Islet precursor cell (in vitro differentiated cells): ENCODE data around the gene ST6GALNAC5.
"Not testable (repeated sequence)": the region's sequence is repeated elsewhere in the genome, so short reads cannot be mapped to it uniquely, and the experiment has no call there.

ENCODE experiments used
- DNase-seq: peaks from one replicate; pipeline ENCODE4 v3.0.0-alpha.2; 2018

Gene ST6GALNAC5

GRCh38 chr1:76867342-76868130 lies at the start of gene ST6GALNAC5:
TSS of gene ST6GALNAC5 (plus strand) at chr1:76867480.
- DNase-seq = peak; percentile 59

GRCh38 chr1:76820028-76820427 lies 47.3 kb upstream of the ST6GALNAC5 start:
- no peak for DNase-seq

GRCh38 chr1:76822961-76823360 lies 44.3 kb upstream of the ST6GALNAC5 start:
- not testable (repeated sequence) for DNase-seq

DNA sequence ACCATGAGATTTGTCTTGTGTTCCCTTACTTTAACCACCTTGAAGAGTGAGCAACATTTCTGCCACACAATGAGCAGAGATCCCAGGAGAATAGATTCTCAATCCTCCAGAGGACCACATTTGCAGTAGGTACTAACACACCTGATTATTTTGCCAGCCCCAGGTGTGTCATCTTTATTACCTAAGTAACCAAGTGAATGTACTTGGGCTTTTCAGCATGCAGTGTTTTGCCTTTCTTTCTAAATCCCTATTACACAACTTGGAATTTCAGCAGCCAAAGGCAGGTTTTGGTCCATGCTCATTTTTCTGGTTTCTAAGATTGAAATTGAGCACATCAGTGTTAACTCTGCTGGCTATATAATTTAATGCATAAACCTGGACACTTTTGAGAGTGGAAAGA lies 43.2 kb upstream of the ST6GALNAC5 start:
- DNase-seq = no peak

DNA sequence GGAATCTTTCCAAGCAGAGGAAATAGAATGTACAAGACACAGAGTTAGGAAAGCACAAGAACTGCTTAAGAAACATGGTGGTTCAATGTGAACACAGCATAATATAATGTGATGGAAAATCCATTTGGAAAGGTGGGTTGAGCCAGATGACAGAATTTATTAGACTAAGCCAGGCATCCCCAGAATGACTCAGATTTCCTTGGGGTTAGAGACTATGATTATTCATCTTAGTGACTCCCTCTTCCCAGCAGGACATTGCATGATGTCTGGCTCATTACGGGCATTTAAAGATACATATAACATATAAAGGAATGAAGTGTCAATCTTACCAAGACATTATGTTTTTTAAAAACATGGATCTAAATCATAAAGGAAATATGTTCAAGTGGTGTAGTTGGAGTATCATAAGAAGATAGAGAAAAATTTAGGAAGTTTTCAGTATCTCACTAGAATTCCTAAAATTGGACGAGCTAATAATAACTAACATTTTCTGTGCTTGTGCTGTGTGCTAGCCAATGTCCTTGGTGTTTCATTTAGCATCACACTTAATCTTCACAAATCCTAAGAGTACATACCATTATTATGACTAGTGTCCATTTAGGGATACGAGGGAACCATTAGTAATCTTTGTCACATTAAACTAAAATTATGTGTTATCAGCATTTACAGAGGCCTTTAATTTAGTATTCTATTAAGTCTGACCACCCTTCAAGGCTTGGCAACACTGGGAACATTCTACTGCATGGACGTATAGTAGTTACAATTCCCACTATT lies 41.0 kb upstream of the ST6GALNAC5 start:
- no peak for DNase-seq

- no peak for DNase-seq
These were observed 40.2 kb upstream of the ST6GALNAC5 start for GRCh38 chr1:76827066-76827465.

GRCh38 chr1:76830373-76830772 lies 36.9 kb upstream of the ST6GALNAC5 start:
- no peak for DNase-seq

- DNase-seq = no peak
These were observed 34.8 kb upstream of the ST6GALNAC5 start for GRCh38 chr1:76832521-76832920.

DNA sequence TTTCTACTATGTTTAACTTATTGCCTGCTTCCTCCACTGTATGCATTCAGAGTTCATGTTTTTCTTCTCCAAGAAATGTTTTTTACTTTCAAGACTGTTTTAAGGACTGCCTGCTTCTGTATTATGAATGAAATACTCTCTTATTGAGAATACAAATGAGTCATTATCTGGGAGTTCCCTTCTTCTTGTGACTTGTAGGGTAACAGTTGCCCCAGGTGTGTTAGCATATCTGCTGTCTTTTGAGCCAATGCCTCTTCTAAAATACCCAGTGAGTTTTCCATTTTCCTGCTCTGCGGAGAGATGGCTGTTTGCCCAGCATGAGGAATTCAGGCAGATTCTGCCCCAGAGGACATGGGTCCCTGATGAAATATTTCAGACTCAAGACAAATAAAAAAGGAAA lies 34.1 kb upstream of the ST6GALNAC5 start:
- no peak for DNase-seq

- no peak for DNase-seq
These were observed 33.4 kb upstream of the ST6GALNAC5 start for GRCh38 chr1:76833856-76834255.

DNA sequence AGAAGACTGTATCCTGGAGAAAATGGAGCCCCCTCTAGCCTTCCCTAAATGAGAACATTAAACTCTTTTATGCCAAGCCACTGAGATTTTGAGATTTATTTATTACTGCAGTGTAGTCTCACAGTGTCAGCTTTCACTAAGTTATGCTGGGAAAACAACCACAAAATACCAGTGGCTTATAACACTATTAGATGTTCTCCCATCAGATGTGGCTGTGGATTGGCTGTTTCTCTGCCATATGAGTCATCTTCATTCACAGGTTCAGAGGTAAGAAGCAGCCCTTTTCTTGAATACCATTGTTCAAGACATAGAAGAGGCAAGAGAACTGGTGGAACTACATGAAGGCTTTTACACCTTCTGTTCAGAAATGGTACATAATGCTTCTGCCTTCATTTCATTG lies 32.1 kb upstream of the ST6GALNAC5 start:
- DNase-seq = no peak

DNA sequence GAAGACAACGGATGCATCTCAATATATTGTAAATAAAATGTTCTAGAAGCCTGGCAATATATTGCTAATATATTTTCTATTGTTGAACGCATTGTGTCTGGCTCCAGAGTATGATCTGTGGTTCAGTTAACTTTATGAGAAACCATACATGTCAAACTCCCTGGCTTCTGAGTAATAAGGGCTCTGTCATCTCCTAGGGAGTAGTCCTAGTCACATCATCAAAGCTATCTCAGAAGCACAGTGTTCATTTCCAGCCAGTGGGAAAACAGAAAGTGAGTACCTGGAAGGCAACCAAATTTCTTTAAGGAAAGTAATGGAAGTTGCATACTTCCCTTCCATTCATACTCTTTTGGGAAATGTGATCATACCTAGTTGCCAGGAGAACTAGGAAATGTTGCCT lies 27.0 kb upstream of the ST6GALNAC5 start:
- no peak for DNase-seq

DNA sequence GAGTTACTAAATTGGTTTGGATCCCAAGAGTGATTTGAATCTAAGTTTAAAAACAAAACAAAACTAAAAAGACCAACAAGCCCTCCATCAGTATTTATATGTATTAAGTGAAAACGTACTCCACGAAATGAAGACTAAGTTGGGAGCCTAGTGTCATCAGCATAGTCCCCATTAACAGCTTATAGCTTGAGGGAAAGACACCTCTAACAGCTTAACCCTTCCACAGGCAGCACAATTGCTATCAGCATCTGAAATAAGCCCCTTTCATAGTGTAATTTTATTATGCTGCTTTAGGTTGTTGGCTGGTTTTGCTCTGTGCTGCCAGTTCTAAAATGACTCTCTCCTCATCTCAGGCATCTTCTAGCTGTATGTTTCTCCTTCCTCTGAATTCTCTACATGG lies 25.8 kb upstream of the ST6GALNAC5 start:
- DNase-seq = no peak

GRCh38 chr1:76843821-76844464 lies 23.3 kb upstream of the ST6GALNAC5 start:
- no peak for DNase-seq

DNA sequence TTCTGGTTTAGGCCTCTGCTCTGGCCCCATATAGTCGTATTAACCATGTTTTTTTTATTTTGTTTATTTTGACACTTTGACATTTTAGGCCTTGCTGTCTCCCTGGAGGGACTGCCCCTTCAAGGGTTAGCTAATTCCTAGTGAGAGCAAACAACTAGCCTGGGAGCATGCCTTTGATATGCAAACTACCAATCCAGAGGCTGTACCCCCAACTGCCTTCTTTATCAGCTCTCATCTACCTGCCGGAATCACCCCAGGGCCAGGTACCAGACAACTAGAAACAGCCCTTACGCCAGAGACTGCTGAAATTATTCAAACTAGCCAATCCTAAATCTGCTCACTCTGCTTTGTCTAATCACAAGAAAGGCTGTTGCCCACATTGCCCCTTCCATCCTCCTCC lies 13.0 kb upstream of the ST6GALNAC5 start:
- DNase-seq = no peak

- no peak for DNase-seq
These were observed 11.2 kb upstream of the ST6GALNAC5 start for GRCh38 chr1:76856104-76856503.

DNA sequence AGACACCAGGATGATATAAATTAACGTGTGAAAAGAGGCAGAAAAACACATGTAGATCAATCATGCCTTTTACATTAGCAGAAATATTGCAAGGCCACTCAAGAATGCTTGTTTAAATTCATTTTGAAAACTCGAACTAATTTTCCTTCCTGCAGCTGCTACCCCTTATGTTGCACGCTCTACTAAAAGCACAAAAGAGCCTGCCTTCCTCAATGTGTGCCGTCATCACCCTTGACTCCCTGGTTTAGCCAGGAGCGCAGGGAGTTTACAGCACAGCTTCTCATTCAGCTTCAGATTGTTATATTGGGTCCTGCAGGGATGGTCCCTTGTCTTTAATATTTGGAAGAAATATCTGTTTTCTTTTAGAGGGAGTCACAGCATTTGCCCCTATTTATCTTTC lies 10.1 kb upstream of the ST6GALNAC5 start:
- no peak for DNase-seq

DNA sequence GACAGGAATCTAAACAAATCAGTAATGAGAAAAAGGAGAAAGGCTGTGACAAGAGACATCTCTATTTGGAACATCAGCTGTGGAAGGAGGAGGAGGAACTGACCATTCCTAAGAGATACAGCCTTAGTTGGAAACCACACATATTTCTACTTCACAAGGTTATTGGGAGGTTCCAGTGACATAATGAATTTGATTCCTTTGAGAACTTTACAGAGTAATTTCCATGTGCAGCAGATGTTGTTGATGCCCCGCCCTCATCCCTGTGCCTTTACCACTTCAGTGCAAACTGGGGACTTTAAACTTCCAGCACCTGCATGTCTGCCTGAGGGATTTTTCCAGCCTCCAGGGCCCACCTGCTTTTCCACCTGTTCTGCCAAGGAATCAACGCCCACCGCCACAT lies 9.3 kb upstream of the ST6GALNAC5 start:
- no peak for DNase-seq

- no peak for DNase-seq
These were observed 6.1 kb upstream of the ST6GALNAC5 start for GRCh38 chr1:76861149-76861548.

GRCh38 chr1:76862447-76862846 lies 4.8 kb upstream of the ST6GALNAC5 start:
- no peak for DNase-seq

GRCh38 chr1:76864383-76864782 lies 2.9 kb upstream of the ST6GALNAC5 start:
- no peak for DNase-seq

GRCh38 chr1:76865696-76866286 lies 1.5 kb upstream of the ST6GALNAC5 start:
- DNase-seq = no peak

DNA sequence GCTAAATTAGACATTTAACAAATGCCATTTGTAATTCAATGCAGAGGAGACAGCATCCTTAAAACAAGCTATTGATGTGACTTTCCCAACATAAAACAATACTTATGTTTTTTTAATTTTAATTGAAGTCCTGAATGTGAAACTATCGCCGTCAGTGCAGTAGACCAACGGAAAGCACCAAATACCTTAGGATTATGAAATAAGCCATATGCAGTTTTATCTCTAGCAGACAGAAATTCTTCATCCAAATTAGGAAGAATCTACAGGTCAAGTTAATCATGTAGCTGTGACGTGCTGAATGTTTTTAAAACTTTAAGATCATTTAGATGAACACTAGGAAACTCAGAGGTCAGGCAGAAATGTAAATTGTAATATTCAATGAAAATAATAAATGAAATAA lies 714 bp upstream of the ST6GALNAC5 start:
- DNase-seq = no peak
